NCI-H446 treated with DMSO at 0.1 percent for 48 hours (cell line): Measurements from ENCODE around the gene CEP85L.

Experiments
- DNase-seq: peaks from one replicate; lab custom pipeline; 2025; lab: John Stamatoyannopoulos, UW

Gene CEP85L

DNA sequence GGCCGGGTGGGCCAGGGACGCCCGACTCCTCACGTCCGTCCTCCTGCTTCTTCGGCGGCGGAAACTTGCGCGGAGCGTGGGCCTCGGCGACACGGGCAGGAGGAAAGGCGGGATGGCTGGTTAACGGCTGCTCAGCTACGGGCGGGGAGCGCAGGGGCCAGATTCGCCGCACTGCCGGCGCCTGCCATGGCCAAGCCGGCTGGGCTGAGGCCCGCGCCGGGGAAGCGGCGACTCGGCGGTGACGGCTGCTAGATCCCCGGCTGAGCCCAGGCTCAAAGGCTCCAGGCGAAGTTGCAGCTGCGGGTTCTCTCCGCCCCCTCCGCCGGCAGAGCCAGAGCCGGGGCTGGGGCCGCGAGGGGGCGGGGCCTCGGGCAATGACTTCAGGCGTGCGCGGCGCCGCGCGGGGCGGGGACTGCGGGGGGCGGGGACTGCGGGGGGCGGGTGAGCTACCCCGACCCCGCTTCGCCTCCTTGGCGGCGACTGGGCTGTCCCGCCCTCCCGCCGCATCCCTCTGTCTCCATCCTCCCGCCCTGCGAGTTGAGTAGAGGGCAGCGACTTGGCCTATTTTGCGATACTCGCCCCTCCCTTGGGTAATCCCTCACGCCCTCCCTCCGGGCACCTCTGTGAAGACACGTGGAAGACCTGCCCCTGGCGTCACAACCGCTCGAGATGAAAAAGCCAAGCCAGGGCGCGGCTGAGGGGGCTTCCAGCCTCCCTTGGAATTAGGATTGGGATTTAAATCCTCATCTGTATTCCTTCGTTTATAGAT lies at the start of gene CEP85L:
Gene CEP85L (minus strand): TSS at position 310 of the 769 bp plus-strand sequence. CDS start 322 bp downstream, outside the sequence.
- DNase-seq: peak; percentile 87

DNA sequence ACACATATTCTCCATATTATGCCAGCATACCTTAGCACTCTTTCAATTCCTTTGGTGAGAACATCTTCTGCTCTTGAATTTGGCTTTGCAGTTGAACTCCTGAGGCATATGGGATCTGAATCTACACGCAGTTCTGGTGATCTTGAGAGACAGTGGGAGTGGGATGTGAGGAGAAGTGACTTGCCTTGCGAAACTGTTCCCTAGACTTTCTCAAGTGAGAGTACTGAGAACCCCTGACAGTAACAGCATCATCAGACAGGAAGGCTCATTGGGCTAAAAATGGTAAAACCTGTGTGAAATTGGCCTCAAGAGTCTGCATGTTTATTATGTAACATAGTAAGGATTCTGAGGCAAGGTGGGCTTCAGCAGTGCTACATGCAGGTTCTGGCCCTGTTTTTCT lies 49.1 kb upstream of the CEP85L start:
- DNase-seq: no peak

DNA sequence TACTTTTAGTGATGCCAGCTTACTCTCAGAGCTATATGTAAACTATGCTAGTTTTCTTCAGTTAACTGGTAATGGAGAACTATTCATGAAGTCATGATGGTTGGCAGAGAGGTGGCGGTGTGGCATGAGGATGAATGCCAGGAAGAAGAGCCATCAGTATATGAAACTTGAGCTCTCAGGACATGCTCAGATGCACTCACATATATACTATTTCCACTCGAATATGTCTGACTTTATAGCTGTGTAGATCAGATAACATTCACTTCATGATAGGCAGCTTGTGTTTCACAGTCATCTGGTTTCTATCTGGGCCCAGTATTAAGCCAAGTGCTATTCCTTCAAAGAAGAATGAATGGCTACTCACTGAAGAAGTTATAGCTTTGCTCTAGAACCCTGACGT lies 46.2 kb upstream of the CEP85L start:
- no peak for DNase-seq

DNA sequence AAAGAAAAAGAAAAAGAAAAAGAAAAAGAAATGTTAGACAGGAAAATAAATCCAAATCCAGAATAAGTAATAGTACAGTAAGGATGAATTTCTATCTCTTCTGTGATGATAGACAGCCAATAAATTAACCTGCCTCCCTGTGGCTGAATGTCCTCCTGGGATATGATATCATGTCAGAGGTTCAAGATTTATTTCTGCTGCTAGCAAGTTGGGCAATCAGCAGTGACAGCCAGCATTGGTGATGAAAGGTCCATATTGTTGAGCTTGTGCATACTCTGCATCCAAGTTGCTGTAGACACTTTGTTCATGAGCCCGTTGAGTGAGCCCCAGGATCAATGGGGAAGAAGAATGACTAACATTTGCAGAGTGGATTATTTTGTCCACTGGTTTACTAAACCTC lies 44.9 kb upstream of the CEP85L start:
- DNase-seq: no peak

DNA sequence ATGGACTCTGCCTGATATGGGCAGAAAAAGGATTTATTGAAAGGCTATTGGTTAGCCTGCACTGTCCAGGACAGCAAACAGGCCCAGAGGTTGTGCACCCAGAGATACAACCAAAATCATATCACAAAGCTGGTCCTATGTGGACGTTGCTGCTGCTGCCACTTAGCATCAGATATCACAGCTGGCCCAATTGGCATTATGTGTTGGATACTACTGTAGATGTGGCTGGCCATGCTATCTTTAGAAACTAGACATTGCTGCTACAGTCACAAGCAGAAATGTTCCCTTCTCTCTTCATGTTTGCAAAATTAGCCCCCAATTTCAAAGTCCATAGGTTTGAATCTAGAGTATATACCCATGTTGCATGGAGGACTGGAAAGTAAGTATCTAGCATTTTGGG lies 42.2 kb upstream of the CEP85L start:
- DNase-seq: no peak

DNA sequence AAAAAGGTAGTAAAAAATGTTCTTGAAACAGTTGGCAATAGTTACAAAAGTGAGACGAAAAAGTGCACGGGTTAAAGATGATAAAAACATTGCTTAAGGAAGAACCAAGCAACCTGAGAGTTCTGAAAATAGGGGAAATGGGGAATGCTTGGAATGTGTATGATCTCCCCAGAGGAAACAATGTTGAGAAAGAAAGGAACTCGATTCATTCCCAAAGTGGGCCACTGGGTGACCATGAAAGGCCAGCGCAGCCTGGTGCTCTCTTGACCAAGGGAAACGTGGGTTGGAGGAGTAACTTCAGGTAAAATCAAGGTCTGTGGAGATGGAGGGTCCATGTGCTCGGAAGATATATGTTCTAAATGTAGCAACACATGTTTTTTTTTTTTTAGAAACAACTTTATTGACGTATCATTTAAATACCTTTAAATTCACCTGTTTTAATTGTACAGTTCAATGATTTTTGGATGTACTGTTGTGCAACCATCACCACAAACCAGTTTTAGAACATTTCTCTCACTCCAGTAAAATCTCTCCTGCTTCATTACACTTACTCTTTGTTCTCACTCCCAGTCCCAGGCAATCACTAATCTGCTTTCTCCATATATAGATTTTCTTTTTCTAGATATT lies 34.5 kb upstream of the CEP85L start:
- no peak for DNase-seq

DNA sequence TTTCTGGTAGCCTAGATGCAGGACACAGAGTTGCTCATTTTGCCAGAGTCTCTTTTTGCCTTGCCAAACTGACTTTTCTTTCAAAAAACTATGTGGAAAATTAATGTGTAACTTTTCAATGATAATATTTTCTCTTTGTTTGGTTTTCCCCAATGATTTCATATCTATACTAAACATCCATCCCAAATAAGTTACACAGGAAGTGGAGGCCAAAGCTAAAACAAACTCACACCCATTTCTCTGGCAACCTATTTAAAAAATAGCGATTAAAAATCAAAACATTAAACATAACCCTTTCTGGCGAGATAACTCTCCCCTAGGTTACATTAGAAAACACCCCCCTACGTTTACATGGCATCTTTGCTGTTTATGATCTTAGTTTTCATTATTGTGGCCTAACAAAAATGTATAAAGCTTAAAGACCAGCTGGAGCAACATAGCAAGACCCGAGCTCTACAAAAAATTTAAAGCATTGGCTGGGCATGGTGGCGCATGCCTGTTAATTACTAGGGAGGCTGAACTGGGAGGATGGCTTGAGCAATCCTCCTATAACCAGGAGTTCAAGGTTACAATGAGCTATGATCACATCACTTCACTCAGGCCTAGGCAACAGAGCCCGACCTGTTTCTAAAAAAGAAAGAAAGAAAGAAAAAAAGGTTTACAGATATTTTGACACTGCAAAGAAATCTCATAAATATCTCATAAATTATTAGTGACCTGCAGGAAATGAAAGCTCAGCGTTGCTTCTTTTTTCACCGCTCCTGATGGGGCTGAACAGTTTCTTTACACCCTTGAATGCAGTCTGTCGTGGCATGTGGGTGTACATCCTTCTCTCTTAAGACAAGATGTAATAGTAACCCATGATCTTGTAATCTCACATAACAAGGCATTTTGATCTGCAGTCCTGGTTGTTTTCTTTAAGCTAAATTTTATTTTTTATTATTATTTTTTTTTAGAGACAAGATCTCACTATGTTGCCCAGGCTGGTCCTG lies 32.8 kb upstream of the CEP85L start:
- no peak for DNase-seq

DNA sequence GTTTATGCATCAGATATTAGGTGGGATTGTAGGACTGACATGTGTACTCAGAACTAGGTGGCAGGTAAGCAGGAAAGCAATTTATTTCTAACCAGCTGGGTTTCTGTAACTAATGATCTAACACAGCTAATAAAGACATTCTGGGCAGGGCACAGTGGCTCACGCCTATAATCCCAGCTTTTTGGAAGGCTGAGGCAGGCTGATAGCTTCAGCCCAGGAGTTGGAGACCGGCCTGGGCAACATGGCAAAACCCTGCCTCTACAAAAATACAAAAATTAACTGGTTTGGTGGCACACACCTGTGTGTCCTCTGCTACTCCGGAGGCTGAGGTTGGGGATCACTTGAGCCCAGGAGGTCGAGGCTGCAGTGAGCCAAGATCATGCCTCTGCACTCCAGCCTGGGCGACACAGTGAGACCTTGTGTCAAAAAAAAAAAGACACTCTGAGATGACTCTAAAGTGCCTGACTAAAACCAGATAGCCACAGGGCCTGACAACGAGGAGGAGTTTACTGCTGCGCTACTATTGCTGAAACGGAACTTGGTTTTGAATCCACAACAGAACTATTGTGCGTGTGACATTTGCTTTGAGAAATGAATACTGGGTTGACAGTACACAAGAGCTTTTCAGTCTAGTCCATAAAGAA lies 29.2 kb upstream of the CEP85L start:
- DNase-seq: no peak

DNA sequence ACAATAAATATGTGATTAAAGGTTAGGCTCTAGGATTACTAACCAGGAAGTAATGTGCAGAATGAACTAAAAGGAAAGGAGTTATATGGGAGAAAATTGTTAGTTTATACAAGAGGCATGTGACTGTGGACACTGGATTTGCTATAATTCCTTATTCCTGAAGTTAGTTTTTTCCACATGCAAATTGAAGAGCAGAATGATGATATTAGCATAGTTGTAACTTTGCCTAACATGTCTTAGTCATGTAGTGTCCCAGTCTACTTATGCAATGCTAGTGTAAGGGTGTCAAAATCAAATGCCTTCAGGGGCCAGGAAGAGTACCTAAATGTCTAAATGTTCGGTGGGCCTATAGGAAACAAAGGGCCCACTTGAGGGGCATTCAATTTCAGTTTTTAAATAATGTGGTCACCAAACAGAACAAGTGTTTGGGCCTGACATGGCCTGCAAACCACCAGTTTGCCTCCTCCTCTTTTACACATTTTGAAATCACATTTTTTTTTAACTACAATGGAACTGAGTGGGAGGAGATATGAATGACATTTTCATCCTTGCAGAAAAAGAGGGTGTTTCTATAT lies 28.0 kb upstream of the CEP85L start:
- no peak for DNase-seq

DNA sequence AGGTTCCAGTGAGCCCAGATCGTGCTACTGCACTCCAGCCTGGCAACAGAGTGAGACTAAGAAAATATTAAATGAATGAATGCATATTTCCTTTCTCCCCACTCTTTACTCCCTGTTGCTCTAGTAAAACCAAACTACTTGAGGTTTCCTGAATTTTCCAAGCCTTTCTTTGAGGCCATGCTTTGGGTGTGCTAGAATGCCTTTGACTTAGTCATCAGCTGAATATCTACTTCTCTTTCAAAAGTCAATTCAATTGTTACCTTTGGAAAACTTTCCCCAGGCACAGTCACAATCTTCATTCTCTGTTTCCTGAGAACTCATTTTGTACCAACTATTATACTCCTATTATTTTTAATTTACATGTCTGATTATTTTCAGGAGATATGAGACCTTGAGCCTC lies 27.5 kb upstream of the CEP85L start:
- DNase-seq: no peak

DNA sequence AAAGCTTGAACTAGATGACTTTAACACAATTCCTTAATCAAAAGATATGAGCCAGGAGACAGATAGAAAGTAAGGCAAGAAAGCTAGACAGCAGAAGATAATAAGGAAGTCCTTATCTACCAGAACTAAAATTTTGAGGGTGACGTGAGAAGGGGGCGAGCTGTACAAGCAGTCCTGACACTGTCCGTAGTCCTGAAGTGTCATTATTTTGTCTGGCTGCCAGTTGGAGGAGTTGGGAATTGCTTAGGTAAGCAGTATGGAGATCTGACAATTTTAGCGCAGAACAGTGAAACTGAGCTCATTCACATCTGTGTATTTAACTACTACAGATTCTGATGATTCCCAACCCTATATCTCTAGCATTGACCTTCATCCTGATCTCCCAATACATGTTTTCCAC lies 25.8 kb upstream of the CEP85L start:
- DNase-seq: no peak

DNA sequence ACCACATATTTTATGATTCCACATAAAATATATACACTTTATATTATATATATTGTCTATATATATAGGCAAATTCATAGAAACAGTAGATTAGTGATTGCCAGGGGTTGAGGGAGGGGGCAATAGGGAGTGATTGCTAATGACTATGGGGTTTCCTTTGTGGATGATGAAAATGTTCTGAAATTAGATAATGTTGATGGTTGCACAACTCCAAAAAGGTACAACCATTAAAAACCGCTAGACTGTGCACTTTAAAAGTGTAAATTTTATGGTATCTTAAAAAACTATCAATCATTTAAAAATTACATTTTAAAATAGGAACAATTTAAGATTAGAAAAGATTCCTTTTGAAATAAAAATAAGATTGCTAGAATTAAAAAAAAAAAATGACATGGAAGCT lies 23.8 kb upstream of the CEP85L start:
- DNase-seq: no peak

DNA sequence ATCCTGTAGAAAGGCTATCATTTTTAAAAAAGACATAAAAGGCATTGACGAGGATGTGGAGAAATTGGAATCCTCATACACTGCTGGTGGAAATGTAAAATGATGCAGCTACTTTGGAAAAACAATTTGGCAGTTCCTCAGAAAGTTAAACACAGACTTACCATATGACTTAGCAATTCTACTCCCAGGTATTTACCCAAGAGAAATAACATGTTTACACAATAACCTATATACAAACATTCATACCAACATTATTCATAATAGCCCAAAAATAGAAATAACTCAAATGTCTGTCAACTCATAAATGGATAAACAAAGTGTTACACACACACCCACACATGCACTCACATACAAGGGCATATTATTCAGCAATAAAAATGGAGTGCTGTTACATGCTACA lies 23.4 kb upstream of the CEP85L start:
- no peak for DNase-seq

DNA sequence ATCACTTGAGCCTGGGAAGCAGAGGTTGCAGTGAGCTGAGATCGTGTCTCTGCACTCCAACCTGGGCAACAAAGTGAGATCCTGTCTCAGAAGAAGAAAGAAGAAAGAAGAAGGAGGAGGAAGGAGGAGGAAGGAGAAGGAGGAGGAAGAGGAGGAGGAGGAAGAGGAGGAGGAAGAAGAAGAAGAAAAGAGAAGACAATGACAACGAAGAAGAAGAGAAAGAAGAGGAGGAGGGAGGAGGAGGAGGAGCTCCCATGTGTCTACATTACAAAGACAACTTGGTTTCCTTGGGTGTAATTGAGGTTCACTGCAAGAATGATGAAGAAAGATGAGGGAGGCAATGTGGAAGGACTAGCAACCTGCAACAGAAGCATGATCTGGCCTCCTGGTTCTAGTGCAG lies 21.3 kb upstream of the CEP85L start:
- no peak for DNase-seq

DNA sequence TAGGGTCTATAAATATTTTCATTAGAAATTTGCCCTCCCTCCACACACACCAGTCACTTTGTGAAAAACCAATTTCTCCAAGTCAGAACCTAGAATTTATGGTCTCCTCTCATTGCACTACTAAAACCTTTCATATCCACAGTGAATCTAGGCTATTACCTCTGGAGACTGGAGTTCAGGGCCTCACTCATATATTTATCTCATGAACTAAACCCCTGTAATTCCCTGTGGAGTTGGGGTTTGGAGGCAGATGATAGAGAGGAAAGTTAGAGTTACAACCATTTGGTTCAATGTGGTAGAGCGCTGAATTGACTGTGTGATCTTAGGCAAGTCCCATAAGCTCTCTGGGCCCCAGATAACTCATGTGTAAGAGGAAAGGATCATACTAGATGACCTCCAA lies 18.2 kb upstream of the CEP85L start:
- DNase-seq: no peak

DNA sequence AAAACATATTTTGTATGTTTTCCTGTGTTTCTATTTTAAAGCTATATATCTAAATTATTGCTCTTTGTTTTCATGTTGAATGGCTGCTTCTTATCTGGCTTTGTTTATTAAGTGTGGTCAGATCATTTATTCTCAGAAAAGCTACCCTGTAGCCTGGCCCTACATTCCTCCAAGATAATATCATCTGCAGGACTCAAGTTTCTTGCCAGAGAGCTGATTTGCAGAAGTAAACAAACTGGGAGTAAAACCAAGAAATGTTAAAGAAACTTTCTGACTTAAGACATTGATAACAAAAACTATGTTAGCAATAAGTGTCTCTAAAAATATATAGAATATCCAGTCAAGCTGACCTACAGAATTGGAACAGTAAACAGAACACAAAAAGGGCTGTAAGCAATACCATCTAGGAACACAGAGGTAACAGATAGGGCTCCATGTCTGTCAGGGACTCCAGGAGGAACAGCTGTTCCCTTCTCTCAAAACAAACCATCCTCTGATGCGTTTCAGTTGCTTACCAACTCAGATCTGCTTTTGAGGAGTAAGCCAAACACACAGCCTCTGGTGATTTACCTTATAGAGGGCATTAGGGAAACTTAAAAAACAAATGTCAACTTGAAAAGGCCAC lies 17.5 kb upstream of the CEP85L start:
- DNase-seq: no peak

DNA sequence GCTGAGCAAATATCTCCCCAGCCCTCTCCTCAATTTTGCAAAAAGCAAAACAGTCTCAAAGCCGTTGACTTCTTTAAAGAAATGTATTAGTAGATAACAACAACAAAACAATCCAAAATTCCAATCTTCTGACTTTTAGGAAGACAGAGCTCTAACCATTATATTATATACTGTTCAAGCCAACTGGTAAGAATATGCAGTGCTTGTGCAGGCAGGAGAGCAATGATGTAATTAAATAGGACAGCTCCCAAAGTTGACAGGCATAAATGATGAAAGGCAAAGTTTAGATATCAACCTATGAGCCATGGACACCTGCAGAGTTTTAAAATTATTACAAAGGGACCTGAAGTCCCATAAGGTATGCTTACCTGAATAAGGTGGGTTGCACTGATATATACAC lies 16.6 kb upstream of the CEP85L start:
- DNase-seq: no peak

DNA sequence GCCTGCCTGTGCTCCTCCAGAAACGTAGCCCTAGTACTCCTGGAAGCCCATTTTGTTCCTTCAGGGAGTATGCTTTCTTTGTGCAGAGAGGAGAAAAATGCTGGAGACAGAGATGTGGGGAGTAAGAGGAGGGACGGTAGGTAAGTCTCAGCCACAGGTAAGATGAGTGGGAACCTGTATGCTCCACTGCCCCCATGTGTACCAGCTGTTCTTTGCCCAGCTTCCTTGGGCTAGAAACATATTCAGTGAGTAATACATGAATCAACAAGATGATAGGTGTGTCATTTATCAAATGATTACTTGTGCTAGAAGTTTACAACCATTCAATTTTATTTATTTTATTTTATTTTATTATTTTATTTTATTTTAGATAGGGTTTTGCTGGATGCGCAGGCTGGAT lies 13.6 kb upstream of the CEP85L start:
- no peak for DNase-seq

DNA sequence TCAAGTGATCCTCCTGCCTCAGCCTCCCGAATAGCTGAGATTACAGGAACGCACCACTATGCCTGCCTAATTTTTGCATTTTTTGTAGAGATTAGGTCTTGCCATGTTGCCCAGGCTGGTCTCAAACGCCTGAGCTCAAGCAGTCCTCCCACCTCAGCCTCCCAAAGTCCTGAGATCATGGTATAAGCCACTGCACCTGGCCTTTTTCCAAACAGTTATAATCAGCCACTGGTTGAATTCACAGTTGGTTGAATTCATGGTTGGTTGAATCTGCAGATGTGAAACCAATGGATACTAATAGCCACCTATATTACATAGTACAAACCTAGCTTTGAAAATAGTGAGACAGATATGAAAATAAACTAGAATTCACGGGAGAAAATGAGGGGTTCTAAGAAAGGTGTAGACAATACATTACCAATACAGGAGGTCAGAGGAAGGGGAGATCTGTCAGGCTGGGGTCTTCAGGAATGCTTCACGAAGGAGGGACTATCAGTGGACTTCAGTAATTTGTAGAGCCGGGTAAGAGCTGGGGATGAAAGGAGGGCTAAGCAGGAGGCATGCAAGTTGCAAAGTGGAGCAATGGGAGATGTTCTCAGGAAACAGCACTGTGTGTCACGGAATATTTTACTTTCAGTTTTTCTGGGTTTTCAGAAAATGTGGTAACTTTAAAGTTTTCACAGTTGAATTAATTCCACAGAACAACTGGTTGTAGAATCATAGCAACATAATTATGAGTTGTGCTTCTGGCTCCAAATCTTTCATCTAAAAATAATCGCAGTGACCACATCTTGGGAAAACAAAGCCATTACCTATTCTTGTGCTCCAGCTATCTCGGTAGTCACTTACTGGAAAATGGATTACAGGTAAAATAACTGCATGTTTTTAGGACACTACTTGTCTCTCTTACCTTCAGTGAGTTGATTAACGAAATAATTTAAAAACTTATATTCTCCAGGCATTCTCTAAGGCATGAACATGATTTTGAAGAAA lies 12.9 kb upstream of the CEP85L start:
- DNase-seq: no peak

DNA sequence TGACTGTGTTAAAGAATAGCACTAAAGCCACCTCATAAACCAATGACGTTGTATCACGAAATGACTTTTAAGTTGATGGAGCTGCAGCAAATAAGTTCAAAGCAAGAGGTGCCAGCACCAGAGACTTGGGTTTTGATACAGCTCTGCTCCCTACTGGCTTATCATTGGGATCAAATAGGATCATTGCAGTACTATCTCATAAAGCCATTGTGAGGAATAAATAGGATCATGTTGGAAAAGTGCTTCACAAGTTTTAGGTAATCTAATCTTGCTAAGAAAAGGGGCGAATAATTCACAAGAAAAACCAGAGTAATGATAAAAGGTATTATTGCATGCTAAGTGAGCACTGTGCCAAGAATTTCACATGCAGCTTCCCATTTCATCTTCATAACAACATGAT lies 10.4 kb upstream of the CEP85L start:
- no peak for DNase-seq
